Ishikawa (cell line): Measurements from ENCODE around the gene FRMD7.

Experiments used
- CEBPB ChIP-seq: IDR thresholded peaks from 2 replicates; pipeline ENCODE4 v1.6.1; 2012
- CREB1 ChIP-seq: IDR thresholded peaks from 2 replicates; pipeline ENCODE4 v1.6.1; 2012; ENCODE audit warnings: low read depth
- EGR1 ChIP-seq: IDR thresholded peaks from 2 replicates; pipeline ENCODE4 v1.6.1; 2012
- EP300 ChIP-seq: IDR thresholded peaks from 2 replicates; pipeline ENCODE4 v1.6.1; 2012; ENCODE audit warnings: borderline replicate concordance
- FOXM1 ChIP-seq: IDR thresholded peaks from 2 replicates; pipeline ENCODE4 v1.6.1; 2012; ENCODE audit warnings: low read depth, borderline replicate concordance
- MAX ChIP-seq: IDR thresholded peaks from 2 replicates; pipeline ENCODE4 v1.6.1; 2012
- NFIC ChIP-seq: IDR thresholded peaks from 2 replicates; pipeline ENCODE4 v1.6.1; 2012
- RAD21 ChIP-seq: IDR thresholded peaks from 2 replicates; pipeline ENCODE4 v1.6.1; 2012; ENCODE audit warnings: low read depth
- REST ChIP-seq: IDR thresholded peaks from 2 replicates; pipeline ENCODE4 v1.6.1; 2012; ENCODE audit warnings: low read depth, mild to moderate bottlenecking
- TAF1 ChIP-seq: IDR thresholded peaks from 2 replicates; pipeline ENCODE4 v1.6.1; 2012; ENCODE audit warnings: low read depth, mild to moderate bottlenecking
- TCF12 ChIP-seq: IDR thresholded peaks from 2 replicates; pipeline ENCODE4 v1.6.1; 2012; ENCODE audit warnings: low read depth
- TEAD4 ChIP-seq: IDR thresholded peaks from 2 replicates; pipeline ENCODE4 v1.6.1; 2012
- USF1 ChIP-seq: IDR thresholded peaks from 2 replicates; pipeline ENCODE4 v1.6.1; 2012
- YY1 ChIP-seq: IDR thresholded peaks from 2 replicates; pipeline ENCODE4 v1.6.1; 2012; ENCODE audit warnings: low read depth
- ZBTB7A ChIP-seq: IDR thresholded peaks from 2 replicates; pipeline ENCODE4 v1.6.1; 2012; ENCODE audit warnings: low read depth

Gene FRMD7

GRCh38 chrX:132041015-132041414, 86.8 kb downstream of the FRMD7 start:
- TF ChIP-seq YY1: no peak
- TF ChIP-seq RAD21: no peak
- no peak for TF ChIP-seq EP300
- no peak for TF ChIP-seq USF1
- no peak for TF ChIP-seq MAX
- TF ChIP-seq FOXM1: no peak

- TF ChIP-seq CREB1: no peak
Measured at GRCh38 chrX:132040066-132040465, 87.8 kb downstream of the FRMD7 start.

- TF ChIP-seq ZBTB7A (no peak), RAD21 (no peak), NFIC (no peak), TAF1 (no peak), MAX (no peak), EP300 (no peak), USF1 (no peak), CREB1 (no peak), CEBPB (no peak), FOXM1 (no peak), REST (no peak), TEAD4 (no peak), YY1 (no peak), EGR1 (no peak), TCF12 (no peak)
Measured at GRCh38 chrX:132037479-132037993, 90.3 kb downstream of the FRMD7 start.

- TF ChIP-seq CREB1 (no peak), NFIC (no peak), ZBTB7A (no peak), RAD21 (no peak), REST (no peak), TEAD4 (no peak), MAX (no peak), TCF12 (no peak), TAF1 (no peak), EGR1 (no peak), FOXM1 (no peak), YY1 (no peak), CEBPB (no peak), USF1 (no peak), EP300 (no peak)
Measured at GRCh38 chrX:132034648-132035047, 93.2 kb downstream of the FRMD7 start.

- TF ChIP-seq USF1: no peak
- no peak for TF ChIP-seq MAX
- no peak for TF ChIP-seq TEAD4
- no peak for TF ChIP-seq REST
- TF ChIP-seq EGR1: no peak
- TF ChIP-seq YY1: no peak
- no peak for TF ChIP-seq FOXM1
- no peak for TF ChIP-seq TCF12
- TF ChIP-seq ZBTB7A: no peak
Measured at GRCh38 chrX:132033166-132033565, 94.7 kb downstream of the FRMD7 start.
